ENCODE data around the gene SMURF2.

SMURF2 gene

DNA sequence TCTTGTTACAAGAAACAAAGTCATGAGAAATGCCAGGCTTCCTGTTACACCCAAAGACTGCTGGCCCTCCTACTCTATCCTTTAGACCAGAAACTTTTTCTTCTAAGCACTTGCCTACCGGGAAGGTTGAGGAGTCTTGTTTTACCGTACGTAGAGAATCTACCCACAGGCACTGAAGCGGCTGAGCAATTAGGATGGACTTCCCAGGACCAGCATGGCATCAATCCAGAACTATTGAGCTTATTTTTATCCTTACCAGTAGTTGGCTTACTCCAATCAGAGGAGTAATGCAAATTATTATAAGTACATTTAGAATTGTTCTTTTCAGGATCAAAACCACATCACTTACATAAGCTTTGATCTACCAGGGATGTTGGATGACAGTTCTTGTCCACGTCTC is 129.7 kb downstream of the SMURF2 start:
- DNase-seq: no peak

DNA sequence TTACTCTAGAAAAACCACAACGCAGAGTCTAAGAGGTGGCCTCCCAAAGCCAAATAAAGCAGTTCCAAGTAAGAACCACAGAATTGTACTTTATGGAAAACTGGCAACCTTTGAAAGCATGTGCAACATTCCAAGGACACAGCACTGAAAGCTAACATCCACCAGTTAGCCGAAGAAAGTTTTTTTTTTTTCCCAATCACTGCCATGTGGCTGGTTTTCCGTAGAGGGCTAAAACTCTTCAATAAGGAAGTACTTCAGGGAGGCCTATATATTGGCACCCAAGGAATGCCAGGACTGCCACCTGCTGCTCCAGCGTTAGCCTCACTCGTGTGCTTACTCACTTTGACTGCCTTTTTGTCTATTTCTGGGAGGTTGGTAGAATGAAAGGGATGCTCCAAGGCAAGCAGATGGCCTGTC is 130.1 kb downstream of the SMURF2 start:
- no peak for DNase-seq

DNA sequence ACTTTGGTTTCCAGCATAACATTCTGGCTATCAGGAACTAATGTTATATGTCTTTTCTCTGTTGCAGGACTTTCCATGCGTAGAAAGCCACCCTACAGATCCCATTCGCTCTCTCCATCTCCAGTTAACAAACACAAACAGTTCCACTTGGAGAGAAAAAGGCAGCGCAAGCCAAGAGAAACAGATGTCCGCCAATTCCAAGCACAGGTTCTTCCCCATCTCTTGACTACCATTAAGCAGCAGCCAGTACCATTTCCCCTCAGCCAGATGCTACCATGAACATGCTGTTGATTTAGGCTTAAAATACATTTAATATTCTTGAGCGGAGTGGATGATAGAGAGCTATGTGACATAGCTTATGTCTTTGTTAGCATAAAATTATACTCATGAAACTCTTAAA is 132.9 kb downstream of the SMURF2 start:
- no peak for DNase-seq

DNA sequence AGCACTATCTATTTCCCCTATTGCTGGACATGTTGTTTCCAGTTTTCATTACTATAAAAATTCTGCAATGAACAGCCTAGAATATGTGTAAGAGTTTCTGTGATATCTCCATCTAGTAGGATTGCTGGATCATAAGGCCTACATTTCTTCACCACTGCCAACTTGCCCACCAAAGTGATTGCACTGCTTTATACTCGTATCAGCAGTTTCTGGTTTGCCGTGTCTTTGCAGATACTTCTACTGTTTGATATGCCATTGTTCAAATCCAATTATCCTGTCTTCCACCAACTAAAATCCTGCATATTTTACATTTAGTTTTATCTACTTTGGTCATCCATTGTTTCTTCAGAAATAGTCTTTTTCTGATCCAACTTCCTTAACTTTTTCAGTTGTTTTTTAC is 134.2 kb downstream of the SMURF2 start:
- no peak for DNase-seq

DNA sequence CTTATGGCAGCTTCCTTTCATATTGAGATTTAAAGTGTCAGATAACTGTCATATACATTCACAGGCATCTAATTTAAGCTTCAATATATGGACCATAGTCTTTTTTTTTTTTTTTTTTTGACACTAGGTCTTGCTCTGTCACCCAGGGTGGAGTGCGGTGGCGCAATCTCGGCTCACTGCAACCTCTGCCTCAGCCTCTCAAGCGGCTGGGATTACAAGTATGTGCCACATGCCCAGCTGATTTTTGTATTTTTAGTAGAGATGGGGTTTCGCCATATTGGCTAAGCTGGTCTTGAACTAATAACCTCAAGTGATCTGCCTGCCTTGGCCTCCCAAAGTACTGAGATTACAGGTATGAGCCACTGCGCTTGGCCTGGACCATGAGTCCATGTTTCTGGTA is 141.7 kb downstream of the SMURF2 start:
- no peak for DNase-seq

DNA sequence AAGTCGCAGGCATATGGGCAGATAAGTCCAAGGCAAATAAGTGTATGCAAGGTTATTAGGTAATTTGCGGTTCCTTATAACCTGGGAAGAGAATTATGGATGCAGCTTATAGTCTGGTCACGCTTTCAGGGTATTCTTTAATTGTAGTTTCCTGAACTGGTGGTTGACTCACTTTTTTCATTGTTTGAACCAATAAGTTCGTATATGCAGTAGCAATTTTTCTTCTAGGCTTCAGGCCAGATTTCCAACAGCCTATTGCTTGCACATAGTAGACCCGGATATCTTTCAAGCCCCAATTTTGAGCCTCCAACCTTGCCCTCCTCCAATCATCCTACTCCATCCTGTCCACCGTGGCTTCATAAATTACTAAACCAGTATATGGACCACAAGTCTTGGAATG is 142.5 kb downstream of the SMURF2 start:
- DNase-seq: no peak

DNA sequence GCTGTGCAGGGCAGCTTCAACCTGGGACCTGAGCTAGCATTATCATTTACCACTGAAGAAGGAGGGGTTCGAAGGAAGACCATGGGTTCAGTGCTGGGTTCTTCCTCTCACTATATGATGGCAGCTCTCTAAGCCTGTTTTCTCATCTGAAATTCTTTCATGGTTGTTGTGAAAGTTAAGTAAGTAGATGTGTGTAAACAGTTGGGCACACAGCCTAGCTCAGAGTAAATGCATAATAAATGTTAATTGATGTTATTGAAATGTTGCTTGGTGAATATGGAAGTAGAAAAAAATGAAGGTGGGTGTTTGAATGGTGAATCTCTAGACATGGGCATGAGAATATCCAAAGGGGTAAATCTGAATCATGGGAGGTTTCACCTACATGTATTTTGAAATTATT is 146.3 kb downstream of the SMURF2 start:
- no peak for DNase-seq

DNA sequence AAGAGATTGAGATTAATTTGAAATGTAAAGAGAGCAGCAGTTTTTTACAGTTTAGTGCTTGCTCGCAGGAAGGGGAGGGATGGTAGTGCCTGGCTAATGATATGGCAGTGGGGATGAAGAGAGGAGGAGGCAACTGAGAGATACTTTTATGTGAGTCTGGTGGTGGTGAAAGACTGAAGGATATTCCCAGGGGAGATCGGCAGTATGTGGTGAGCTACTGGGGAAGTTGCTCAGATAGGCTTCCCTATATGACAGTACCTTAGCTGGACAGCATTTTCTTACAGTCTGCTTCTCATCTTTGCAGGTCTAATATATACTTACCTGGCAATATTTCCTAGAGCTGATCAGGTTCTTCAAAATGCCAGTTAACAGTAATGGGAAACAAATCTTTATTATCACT is 146.7 kb downstream of the SMURF2 start:
- DNase-seq: no peak

DNA sequence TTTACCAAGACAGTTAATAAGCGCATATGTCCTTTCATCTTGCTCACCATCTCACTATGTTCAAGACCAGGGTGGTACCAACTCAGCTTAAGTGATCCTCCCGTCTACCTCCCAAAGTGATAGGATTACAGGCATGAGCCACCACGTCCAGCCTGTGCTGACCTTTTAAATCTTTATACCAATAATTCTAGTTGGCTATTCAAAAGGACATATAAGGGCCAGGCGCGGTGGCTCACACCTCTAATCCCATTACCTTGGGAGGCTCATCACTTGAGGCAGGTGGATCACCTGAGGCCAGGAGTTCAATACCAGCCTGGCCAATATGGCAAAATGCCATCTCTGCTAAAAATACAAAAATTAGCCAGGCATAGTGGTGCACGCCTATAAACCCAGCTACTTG is 152.9 kb downstream of the SMURF2 start:
- no peak for DNase-seq

DNA sequence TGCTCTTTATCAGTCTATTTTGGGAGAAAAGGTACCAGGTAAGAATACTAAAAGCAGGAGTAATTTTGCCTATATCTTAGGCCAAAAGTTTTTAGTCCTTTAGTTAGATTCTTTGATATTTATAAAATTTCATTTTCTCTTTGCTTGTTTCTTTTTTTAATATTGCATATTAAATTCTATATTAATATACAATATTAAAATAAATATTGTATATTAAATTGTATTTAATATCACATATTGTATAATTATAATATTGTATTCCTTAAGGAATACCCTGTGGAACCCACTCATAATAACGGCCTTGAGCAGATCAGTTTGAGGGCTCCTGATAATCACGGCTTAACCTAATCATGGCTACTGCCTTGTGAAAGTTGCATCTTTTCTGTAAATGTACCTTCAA is 153.4 kb downstream of the SMURF2 start:
- DNase-seq: no peak

DNA sequence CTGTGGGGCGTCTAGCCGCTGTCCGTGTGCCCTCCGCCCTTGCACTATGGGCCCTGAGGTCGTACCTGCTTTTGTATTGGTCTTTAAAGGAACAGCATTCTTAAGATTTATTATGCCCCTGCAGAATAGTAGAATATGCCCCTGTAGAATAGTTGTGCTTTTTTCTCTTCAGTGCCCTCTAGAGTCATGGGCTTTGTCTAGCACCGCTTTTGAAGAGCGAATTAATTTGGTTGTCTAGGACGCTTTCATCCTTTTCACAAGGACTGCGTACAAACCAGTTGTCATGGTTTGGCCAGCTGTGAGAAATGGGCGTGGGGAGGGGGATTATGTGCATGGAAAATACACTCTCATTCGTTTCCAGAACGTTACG is 154.7 kb downstream of the SMURF2 start:
- no peak for DNase-seq

DNA sequence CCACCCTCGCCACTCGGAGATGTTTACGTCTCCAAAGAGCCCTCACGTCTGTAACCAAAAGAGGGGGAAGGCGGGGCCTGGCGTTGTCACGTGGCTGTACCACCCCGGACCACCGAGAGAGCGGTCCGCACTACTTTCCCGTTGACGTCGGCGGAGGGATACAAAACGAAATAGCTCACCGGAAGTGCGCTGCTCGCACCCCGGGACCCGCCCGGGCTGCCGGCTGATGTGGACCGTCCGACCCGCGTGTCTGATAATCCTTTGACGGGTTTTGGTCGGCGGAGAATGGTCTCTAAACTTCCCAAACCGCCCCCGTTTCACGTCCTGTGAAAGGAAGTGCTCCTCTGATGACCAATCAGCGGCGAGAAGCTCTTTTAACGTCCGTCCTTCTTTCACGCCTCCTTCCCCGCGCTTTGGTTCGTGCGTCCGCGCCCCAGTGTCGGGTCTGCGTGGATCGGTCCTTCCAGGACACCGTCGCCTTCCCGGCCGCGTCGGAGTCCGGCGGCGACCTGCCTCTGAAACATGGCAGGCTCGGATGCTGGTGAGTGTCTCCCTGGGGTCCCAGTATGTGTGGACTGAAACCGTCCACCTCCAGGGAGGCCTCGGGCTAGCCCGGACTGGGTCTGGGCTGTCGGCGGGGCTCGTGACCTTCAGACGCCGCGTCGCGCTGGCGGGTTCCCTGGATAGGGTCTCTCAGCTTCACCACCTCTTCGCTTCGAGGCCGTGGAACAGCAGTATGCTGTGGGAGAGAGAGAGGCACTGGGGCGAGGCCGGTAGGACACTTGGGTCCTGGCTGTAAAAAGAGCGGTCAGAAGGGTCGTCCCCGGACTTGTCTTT is 155.3 kb downstream of the SMURF2 start, which contains the start of gene CEP95:
CEP95 (plus strand) TSS at position 402 of the 837 bp plus-strand sequence; CDS start at position 523, 121 bp downstream.
- DNase-seq: peak; percentile 92

DNA sequence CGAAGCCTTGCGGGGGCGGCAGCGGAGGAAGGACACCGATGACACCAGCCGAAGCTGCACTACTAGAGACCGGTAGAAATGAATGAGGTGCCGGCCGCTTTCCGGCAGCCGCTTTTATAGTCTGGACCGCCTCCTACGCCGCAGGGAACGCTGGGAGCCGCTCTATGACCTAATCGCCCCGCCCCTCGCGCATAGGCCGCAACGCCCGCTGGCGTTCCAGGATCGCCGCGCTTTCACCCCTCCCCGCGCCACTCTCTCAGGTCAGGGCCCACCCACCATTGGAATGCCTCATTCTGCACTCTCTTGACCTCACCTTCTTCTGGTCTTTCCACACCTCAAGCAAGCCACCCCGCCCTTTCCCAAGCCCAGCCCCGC is 155.9 kb downstream of the SMURF2 start, which contains the start of gene DDX5:
DDX5 (minus strand) TSS at position 89 of the 375 bp plus-strand sequence. CDS start 170 bp downstream, outside the sequence.
- DNase-seq: peak; percentile 92

DNA sequence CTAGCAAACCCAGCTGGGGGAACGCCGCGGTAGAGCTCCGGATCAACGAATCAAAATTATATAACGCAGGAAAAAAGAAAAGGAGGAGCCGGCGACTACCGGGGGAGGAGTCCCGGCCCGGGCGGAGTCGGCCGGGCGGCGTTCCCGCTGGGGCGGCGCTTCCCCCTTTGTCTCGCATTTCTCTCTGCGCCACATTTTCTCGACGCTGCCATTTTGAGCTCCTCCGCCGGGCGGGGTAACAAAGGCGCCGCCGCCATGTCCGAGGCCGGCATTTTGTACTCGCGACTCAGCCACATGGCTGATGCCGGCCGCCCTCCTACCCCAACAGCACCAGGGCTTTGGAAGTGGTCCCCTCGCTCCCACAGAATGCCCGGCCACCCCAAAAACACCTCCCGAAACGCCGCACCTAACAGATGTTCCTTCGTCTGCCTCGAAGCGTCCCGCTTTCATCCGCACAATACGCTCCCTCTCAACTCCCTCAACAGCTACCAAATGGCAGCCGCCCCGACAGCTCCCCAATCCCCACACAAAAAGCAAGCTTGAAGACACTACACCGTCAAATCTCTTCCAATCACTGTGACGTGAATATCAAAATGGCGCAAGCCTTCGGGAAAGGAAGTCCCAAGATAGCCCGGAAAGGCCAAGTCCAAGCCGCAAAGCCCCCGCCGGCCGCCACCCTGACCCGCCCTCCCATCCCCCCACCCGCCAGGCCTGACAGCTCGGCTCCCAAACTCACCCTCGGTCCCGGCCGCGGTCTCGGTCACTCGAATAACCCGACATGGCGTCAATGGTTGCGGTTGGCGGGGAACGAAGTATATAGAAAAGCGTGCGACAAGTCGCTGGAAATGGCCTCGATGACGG is 156.5 kb downstream of the SMURF2 start:
- peak; percentile 10 for DNase-seq

DNA sequence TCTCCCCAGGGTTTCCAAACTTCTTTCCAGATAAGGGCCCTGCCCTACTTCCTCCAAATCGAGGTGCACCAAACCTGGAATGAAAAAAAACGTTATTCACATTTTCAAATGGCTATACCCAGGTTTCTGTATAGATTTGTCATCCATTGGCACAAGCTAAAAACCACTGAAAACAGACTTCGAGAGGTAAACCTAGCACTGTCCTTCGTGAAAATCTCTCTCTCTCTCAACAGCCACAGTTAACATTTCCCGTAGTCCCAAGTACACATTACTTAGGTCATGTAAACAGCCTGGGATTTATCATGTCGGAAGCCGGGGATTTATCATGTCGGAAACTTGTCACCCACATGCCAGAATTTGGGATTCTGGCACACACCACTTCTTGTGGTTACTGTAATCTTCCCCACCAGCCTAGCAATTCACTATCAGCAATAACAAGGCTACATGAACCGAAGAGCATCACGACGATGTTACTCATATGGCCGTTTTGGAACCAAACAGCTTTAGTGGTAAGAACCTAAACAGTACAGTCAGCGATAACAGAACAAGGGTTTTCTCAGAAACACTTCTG is 157.3 kb downstream of the SMURF2 start:
- DNase-seq: no peak

DNA sequence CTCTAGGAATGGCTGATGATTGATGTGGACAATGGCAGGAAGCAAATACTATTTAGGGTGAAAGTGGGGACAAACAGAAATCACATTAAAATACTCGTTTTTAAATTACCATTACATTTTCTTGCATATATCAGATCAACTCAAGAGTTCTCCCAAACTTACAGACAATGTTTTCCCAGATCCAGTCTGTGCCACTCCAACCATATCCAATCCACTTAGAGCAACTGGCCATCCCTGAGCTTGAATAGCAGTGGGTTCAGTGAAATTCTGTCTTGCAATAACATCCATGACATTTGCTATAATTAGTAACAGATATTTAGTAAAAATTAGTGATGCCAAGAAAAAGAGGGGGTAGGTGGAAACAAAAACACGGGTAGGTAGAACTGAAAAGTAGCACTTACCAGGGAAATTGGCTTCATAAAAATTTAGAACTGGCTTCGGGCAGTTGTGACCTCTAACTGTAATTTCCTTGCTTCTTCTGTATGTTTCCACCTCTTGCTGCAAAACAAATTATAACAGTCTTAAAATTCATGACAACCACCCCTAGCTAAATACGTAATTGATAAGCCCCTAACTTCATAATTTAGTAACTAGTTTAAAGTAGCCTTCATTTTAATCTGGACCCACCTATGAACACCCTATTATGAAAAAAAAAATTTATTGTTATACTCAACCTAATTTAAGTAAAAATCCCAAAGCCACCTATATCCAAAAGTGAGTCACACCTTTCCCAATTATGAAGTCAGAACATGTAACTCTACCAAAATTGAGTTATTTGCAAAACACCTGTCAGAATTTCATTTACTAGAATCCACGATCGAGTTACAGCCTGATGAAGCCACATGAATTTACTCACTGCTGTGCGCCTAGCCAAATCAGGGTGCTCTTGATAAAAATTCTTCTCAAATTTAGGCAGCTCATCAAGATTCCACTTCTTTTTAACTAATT is 158.0 kb downstream of the SMURF2 start:
- no peak for DNase-seq

DNA sequence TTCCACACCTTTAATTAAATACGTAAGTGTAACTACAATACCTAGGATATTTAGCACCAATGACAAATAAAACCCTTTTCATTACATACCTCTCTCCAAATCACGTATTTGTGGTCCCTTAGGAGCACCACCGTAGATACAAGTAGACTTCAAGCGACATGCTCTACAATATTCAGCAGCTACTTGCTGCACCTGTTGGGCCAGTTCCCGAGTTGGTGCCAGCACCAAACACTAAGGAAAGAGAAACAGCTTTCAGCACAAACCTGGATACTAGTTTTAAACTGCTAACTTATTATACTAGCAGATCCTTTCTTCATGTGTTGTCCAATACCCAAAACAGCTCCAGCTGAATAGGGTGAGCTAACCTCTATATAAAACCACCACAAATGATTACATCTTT is 158.8 kb downstream of the SMURF2 start:
- no peak for DNase-seq

DNA sequence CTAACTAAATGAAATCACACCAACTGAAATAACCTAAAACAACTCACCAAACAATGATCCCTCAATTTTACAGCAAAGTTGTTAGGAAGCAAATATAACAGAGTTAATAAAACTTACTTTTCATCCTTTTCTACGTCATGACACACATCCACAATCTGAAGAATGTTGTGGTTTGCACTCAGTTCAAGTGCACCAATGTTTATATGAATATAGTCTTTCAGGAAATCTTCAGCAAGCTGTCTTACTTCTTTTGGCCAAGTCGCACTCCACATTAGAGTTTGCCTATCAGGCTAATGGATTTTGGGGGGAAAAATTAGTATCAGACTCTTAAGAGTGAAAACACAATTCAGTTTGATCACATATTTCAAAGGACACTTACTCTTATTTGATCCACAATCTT is 159.3 kb downstream of the SMURF2 start:
- no peak for DNase-seq

DNA sequence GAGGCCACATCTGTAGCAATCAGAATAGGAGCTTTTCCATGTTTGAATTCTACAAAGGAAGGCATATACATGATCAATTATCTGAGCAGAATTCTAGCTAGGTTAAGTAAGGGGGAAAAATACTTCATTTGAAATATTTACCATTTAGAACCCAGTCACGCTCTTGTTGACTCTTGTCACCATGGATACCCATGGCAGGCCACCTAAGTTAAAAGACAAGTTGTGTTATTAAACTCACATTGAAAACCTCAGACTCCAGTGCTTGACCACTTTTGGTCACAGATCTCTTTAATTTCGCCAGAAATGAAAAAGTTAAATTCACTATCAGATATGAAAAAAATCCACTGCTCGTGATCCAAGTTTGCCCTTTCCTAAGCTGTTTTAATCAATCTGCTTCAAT is 160.1 kb downstream of the SMURF2 start:
- no peak for DNase-seq

DNA sequence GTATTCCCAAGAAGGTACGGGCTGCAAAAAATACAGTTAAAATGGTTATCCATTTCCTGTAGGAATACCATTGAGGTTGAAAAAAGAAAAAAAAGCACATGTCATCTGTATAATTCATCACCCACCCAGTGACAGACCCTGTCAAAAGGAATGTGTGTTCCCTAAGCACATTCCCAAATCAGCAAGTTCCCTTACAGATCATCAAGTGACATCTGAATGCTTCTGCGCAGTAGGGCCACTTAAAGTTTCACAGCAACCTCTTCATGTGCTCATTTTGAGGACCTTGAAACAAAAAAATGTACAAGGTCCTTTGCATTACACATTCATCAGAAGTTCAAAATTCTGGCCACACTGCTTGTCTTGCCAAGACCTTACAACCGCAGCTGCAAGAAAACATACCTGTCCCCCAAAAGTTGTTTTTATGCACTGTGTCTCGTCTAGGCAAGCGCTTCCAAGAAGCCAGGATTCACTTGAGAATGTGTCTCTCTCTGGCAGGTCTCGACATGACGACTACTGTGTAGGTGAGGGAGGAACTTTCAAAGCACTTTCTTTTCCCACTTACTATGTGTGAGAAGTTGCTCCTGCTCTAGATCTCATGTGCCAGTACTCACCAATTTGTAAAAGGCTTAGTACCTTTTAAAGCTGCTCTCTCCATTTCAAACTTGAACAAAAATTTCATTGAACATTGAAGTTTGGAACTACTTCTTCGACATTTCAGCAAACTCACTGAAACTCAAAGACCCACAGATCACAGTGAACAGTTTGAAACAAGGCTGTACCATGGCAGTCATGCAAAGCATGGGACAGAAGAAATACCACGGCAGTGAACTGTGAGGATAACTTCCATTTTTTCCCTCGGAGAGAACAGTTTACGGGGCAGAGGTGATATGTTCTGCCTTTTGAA is 161.0 kb downstream of the SMURF2 start:
- DNase-seq: no peak

DNA sequence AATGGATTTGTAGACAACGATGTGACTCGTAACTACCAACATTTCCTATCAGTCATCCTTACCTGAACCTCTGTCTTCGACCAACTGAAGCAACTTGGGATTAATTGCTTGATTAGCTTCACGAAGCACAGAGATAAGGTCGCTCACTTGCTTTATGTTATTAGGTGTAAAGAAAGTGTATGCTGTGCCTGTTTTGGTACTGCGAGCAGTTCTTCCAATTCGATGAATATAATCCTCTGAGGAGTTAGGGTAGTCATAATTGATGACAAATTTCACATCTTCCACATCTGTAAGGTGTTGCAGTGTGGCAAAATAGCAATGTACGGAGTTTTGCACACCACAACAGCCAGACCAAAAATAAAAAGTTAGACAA is 161.6 kb downstream of the SMURF2 start:
- DNase-seq: no peak
